ENCODE results near the gene HLA-DOB.
"Not testable (repeated sequence)": the region's sequence is repeated elsewhere in the genome, so short reads cannot be mapped to it uniquely, and the experiment has no call there.

The HLA-DOB gene

GRCh38 chr6:32815996-32816395, 806 bp downstream of the HLA-DOB start:
- H3K4me3 ChIP-seq (replicated peaks; ENCODE audit: low read depth, low read length), result no peak overlapping the region
- TF ChIP-seq CTCF (IDR thresholded peaks at IDR 0.05; ENCODE audit: low read length, missing control alignments), result no peak
- no peak for DNase-seq (ENCODE audit: low read depth)

GRCh38 chr6:32815115-32815514, 1.7 kb downstream of the HLA-DOB start:
- no peak overlapping the region for H3K4me3 ChIP-seq (replicated peaks; ENCODE audit: low read depth, low read length)
- TF ChIP-seq CTCF (IDR thresholded peaks at IDR 0.05; ENCODE audit: low read length, missing control alignments), result no peak
- DNase-seq (ENCODE audit: low read depth), result peak; percentile 8

- no peak overlapping the region for H3K4me3 ChIP-seq (replicated peaks; ENCODE audit: low read depth, low read length)
- TF ChIP-seq CTCF (IDR thresholded peaks at IDR 0.05; ENCODE audit: low read length, missing control alignments), result no peak
- no peak for DNase-seq (ENCODE audit: low read depth)
Measured at GRCh38 chr6:32814145-32814544, 2.7 kb downstream of the HLA-DOB start.

- H3K4me3 ChIP-seq (replicated peaks; ENCODE audit: low read depth, low read length), result no peak overlapping the region
- no peak for DNase-seq (ENCODE audit: low read depth)
- no peak for TF ChIP-seq CTCF (IDR thresholded peaks at IDR 0.05; ENCODE audit: low read length, missing control alignments)
Measured at GRCh38 chr6:32809171-32809570, 7.6 kb downstream of the HLA-DOB start.

GRCh38 chr6:32807020-32807580, 9.7 kb downstream of the HLA-DOB start:
- DNase-seq (ENCODE audit: low read depth), result no peak
- no peak for TF ChIP-seq CTCF (IDR thresholded peaks at IDR 0.05; ENCODE audit: low read length, missing control alignments)

GRCh38 chr6:32805404-32805803, 11.4 kb downstream of the HLA-DOB start:
- not testable (repeated sequence) for DNase-seq (ENCODE audit: low read depth); H3K4me3 ChIP-seq (replicated peaks; ENCODE audit: low read depth, low read length)

More at GRCh38 chr6:32807020-32807580, 9.7 kb downstream of the HLA-DOB start:
- no peak overlapping the region for H3K4me3 ChIP-seq (replicated peaks; ENCODE audit: low read depth, low read length)

GRCh38 chr6:32803416-32803815, 13.4 kb downstream of the HLA-DOB start:
- no peak overlapping the region for H3K4me3 ChIP-seq (replicated peaks; ENCODE audit: low read depth, low read length)
- DNase-seq (ENCODE audit: low read depth), result no peak
- TF ChIP-seq CTCF (IDR thresholded peaks at IDR 0.05; ENCODE audit: low read length, missing control alignments), result no peak
